ENCODE data around the gene GNLY.

Gene GNLY

GRCh38 chr2:85723707-85724360 is 29.7 kb downstream of the GNLY start:
- no peak for TF ChIP-seq CTCF (IDR thresholded peaks at IDR 0.05; ENCODE audit: low read depth, low read length)
- no peak for DNase-seq (ENCODE audit: extremely low read depth, low read depth)

- no peak for DNase-seq (ENCODE audit: extremely low read depth, low read depth)
- no peak for TF ChIP-seq CTCF (IDR thresholded peaks at IDR 0.05; ENCODE audit: low read depth, low read length)
Observed at GRCh38 chr2:85724731-85725181, 30.6 kb downstream of the GNLY start.

GRCh38 chr2:85725451-85725850 is 31.3 kb downstream of the GNLY start:
- TF ChIP-seq CTCF (IDR thresholded peaks at IDR 0.05; ENCODE audit: low read depth, low read length): no peak

DNA sequence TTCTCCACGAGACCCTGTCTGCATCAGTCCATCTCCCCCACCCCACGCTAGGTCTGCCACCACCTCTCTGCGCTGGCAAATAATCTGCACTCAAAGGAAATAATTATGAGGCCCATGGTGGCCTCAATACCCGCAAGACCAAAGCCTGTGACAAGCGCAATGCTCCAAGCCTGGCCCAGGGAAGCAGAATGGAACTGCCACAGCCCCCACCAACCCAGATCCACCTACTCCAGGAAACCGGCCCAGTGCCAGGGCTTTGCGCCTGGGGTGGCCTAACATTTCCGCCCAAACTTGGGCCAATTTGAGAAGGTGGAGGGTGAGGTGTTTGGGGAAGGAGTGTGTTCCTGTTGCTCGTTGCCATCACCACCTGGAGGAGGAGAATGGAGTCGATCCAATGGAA is 33.6 kb downstream of the GNLY start:
- TF ChIP-seq CTCF (IDR thresholded peaks at IDR 0.05; ENCODE audit: low read depth, low read length): no peak
- DNase-seq (ENCODE audit: extremely low read depth, low read depth): no peak

More at GRCh38 chr2:85725451-85725850, 31.3 kb downstream of the GNLY start:
- no peak for DNase-seq (ENCODE audit: extremely low read depth, low read depth)

GRCh38 chr2:85728342-85728741 is 34.2 kb downstream of the GNLY start:
- no peak for DNase-seq (ENCODE audit: extremely low read depth, low read depth)
- TF ChIP-seq CTCF (IDR thresholded peaks at IDR 0.05; ENCODE audit: low read depth, low read length): no peak

- TF ChIP-seq CTCF (IDR thresholded peaks at IDR 0.05; ENCODE audit: low read depth, low read length): peak; percentile 100
- no peak for DNase-seq (ENCODE audit: extremely low read depth, low read depth)
Observed at GRCh38 chr2:85728883-85729824, 35.0 kb downstream of the GNLY start.
